Muscle of arm (tissue), 12 donors: ENCODE data around the gene C5orf15. TPM values are rescaled to one million over a fixed set of nuclear protein-coding genes. Genes with fewer than 3 reads are reported as not detected.

Experiments
- DNase-seq: peaks from one replicate; pipeline ENCODE4 v3.0.0-alpha.2; 2013
- polyA plus RNA-seq, 12 donors: library from polyadenylated mRNA; unstranded; fragments of 120-200 nt; gene quantifications; one replicate each; pipeline ENCODE4 v1.2.1, GENCODE V29; 2013; ENCODE audit not compliant: insufficient read length in 12 of 12

Gene C5orf15
- polyA plus RNA-seq, 12 donors, result 60.6 to 77.9 (median 71.6) TPM; not detected in 1

DNA sequence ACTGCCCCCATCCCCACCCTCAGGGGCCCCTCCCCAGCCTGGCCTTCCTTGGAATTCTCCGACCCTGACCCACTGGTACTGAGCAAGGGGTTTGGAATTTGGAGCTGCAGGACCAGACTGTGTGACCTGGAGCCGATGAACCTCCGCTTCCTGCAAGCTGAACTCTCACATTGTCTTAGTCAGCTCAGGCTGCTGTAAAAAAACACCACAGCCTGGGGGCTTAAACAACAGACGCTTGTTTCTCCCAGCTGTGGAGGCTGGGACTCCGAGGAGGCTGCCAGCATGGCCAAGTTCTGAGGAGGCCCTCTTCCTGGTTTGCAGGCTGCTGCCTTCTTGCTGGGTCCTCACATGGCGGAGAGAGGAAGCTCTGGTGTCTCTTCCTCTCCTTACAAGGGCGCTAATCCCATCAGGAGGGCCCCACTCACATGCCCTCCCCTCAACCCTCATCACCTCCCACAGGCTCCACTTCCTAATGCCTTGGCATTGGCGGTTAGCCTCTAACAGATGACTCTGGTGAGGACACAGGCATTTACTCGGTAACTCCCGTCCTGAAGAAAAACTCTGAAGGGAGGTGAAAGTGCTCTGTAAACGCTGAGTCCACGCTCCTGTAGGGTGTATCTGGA lies 42.4 kb downstream of the C5orf15 start:
- no peak for DNase-seq

DNA sequence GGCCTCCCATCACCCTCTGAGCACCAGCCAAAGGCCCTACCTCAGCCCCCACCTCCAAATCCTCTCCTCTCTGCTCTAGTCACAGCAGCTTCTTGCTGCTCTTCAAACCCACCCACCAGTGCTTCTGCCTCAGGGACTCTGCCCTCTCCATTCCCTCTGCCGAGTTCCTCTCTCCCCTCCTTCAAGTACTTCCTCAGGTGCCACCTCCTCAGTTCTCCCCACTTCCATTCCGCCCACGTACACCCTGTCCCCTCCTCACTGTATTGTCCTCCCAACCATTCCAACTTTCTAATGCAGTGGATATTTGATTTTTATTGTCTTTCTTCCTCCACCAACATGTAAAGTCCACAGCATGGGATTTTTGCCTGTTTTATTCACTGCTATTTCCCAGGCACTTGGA lies 43.2 kb downstream of the C5orf15 start:
- no peak for DNase-seq

DNA sequence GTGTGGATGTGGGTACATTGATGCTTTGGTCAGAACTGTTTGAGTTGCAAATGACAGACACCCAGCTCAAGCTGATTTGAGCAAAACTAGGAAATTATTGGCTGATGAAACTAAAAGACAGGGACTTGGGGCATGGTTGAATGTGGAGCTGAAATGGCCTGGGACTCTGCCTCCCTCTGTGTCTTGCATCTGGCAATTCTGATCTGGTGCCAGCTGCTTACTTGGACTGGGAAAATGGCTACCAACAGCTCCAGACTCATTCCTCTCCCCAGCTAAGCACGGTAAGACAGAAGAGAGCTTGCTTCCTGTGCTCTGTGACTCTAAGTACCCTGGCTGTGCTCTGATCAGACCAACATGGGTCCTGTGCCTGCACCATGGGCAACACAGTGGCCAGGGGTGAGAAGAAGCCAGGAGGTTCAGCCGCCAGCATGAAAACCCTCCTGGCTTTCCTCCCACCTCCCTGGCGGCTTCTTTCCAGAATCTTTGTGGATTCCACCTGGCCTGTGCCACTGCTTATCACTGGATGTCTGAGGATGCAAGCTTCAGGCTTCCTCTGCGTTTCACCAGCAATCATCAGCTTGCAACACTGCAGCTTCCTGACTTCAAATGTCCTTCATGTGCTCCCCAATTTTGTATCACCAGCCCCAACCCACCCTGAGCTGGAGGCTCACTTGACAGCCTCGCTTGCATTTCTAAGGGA lies 44.1 kb downstream of the C5orf15 start:
- DNase-seq, result no peak

DNA sequence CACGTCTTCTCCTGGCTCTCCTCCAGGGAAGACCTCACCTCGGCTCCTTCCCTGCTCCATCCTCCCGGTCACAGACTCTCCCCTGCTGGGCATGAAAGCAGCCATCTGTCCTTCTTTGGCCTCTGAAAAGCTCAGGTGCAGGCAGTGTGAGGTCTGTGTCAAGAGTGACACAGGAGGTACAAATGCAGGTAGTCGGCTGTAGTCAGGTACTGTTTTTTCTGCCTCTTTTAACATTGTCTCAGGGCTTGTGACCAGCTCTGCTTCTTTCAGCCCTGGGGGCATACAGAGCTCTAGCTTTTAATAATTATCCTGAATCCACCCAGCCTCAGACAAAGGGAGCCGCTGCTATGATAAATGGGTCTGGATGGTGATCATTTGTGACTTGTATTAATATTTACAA lies 46.4 kb downstream of the C5orf15 start:
- no peak for DNase-seq

DNA sequence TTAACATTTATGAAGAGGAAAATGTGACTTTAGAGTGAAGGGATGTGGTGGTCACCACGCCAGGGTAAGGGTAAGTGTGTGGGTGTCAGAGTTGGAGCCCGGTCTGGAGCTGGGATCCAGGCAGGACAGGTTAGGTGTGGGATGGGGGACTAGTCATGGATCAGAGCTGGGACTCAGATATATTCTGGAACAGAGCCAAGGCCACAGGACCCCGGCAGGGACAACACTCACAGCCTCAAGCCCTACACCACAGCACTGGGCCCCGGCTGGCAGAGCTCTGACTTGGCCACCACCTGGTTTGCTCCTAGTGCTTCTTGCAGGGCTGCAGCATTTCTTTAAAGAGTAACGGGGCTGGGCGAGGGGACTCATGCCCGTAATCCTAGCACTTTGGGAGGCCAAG lies 47.4 kb downstream of the C5orf15 start:
- no peak for DNase-seq

DNA sequence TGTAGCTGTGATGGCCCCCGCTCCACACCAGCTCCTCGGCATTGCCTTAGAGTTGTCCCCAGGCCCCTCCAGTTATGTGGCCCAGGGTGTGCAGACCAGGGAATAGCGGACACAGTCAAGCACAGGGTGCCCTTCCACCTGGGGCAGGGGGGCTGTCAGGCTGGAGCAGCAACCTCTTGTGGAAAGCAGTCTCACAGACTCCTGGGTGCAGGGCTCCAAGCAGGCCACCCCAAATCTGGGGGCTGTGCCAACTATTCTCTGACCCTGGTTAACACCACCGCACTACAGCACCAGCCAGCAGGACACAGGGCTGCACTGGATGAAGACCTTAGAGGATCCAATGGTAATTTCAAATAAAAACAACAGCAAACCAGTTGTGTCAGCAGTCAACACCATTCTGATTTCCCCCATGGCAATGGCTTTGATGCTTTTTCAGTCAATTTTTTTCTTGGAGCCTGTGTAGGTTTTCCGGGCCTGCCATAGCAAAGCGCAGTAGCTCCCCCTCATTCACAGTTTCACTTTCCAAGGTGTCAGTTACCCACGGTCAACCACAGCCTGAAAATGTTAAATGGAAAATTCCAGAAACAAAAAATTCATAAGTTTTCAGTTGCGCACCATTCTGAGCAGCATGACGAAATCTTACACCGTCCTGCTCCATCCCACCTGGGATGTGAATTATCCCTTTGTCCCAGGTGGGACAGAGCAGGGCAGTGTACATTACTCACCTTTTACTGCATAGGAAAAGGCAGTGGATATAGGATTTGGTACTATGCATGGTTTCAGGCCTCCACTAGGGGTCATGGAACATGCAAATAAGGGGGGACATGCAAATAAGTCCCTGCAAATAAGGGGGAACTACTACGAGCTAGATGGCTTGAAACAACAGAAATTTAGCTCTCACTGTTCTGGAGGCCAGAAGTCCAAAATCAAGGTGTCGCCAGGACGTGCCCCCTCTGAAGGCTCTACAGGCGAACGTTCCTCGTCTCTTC lies 49.0 kb downstream of the C5orf15 start:
- no peak for DNase-seq

DNA sequence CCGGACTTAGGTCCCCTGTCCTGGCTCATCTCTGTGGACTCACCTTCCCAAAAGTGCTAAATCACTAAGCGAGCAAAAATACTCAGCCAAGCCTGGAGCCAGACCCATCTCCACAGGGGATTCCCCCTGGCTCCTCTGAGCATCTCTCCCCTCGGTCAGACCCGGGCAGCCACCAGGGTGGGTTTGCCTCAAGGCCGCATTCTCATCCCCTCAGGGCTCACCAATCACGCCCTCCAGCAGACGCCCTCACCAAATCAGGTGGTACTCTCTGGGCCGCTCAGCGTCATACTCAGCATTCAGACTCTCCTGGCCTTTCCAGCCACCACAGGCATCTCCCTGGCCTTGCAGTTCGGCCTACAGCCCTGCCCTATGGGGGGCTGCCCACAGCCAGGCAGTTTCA lies 49.7 kb downstream of the C5orf15 start:
- no peak for DNase-seq

DNA sequence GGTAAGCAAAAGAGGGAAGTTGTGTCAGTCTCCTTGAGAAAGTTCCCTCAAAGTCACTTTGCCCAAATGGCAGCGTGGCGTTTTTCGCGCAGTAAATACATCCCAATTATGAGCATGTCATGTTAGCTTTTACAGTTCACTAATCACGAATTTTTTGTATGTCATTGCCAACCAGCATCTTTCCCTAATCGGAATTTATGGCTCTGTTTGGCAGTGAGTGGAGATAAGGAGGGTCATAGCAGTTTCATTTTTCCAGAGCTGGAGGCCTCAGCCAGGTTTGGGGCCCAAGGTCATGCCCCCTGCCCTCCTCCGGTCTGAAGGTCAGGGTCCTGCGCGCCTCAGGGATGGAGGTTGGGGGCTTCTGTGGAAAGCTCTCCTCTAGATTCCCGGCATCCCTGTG lies 50.1 kb downstream of the C5orf15 start:
- DNase-seq, result no peak

DNA sequence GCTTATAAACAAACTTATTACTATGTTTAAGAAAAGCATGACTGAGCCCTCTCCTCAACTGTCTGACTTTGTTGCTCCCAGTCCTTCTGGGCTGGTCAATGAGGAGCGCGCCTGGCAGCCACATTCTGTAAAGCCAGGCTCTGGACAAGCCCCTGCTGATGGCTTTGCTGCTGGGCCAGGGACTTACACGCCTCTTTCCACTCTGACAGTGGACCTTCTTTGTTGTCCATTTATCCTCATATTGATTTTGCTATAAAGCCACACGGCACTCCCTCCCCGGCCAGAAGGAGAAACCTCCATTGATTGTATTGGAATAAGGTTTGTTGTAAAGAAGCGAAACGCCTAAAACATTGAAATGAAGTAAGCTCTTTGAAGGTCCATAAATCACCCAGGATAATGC lies 50.6 kb downstream of the C5orf15 start:
- DNase-seq, result no peak

DNA sequence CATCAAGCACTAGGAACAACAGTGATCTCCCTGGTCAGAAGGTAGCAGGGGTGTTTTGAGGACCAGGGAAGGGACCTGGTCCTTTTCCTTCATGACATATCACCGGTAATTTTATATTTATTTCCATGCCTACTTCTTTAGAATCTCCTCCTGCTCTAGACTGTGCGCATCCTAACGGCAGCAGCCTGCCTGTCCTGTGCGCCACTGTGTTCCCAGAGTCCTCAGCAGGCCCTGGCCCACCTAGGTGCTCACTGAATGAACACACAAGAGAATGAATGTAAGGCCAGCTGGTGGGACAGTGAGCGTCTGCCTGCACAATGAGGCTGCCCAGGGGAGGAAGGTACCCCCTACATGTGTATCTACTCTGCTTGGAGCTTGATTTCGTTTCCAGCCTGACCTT lies 51.5 kb downstream of the C5orf15 start:
- DNase-seq, result no peak

DNA sequence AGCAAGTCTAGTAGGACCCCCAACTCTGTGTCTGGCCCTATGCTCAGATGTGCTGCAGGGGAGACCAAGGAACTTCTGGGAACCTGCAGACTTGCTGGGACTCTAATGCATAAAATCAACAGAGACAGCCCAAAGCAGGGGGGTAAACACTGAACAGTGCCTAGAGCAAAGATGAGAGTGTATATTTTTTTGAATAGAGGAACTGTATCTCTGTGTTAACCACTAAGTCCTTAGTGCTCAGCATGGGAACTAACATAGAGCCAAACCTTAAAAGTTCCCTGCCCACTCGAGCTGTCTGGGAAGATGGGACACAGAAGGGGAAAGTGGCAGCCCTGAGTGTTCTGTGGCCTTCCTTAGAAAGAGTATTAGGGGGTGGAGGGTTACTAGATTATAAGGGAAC lies 51.9 kb downstream of the C5orf15 start:
- DNase-seq, result no peak

DNA sequence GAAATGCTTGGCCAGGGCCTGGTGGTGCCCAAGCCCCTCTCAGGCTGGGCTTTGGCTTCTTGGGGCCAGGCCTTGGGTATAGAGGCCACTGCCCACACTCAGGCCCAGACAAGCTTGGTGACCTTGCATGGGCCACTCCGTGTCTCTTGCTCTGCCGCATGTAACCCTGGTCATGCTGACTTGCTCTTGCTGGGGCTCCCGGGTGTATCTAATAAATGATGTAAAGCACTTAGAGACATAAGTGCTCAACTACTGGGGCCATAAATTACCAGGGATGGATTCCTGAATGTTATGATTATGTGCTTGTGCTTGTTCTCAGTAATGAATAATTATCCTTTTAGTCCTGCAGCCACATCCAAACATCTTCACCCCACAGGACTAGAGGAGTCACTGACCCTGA lies 54.0 kb downstream of the C5orf15 start:
- no peak for DNase-seq

DNA sequence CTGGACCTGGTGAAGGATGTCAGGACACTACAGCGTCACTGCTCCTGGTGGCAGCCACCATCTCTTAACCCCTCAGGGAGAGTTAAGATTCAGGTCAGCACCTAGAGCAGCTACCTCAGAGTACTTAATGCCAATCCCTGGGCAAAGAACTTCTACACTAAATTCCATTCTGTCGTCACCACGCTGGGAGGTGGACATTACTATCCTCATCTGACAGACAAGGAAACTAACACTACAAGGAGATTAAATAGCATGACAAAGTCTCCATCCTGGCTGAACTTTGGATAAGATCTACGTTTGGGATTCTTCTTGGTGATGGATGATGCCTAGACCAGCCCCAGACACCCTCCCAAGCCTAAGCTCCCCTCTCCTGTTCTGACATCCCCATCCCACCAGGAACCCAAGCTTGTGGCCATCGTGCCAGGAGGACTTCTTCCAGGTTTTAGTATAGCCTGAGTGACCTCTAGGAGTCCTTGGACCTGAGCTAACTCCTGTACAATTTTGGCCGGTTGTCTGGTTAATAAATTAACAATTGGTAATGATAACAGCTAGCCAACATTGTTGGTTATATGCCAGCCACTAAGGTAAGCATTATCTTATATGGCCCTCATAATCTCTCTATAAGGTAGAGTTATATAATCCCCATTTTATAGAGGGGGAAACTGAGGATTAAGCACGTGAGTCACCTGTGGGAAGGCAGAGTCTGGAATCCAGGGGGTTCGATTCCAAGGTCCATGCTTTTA lies 54.8 kb downstream of the C5orf15 start:
- no peak for DNase-seq

DNA sequence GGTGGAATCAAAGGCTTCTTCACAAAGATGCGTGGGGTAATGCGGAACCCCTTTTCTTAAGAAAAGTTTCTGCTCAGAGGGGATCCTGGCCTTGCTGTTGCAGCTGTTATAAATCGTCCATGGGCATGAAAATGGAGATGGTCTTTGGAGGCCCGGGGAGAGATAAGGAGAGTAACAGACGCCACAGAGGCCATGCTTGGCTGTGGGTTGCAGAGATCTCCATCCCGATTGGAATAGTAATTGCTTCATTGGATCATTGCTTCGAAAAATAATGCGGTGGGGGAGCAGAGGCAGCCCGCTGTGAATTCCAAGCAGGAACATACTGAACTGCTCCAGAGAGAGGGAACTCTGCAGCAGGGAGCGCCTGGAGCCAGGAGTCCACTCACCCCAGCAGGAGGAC lies 55.5 kb downstream of the C5orf15 start:
- DNase-seq, result no peak

DNA sequence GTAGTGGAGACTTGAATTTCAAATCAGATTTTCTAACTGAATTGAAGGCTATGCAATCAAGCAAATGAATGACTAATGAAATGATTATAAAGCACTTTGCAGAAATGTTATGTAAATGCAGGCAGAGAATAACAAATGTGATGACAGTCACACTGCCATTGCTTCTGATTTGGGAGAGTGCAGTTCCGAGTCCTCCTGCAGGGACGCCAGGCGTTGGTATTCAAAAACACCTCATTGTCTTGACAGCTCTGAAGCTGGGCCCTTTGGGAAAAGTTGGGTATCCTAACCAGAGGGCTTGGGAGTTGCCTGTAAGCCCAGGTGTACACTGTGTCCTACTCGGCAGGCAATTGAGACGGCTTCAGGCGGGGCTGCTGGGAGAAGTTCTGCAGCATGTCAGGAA lies 57.9 kb downstream of the C5orf15 start:
- no peak for DNase-seq

DNA sequence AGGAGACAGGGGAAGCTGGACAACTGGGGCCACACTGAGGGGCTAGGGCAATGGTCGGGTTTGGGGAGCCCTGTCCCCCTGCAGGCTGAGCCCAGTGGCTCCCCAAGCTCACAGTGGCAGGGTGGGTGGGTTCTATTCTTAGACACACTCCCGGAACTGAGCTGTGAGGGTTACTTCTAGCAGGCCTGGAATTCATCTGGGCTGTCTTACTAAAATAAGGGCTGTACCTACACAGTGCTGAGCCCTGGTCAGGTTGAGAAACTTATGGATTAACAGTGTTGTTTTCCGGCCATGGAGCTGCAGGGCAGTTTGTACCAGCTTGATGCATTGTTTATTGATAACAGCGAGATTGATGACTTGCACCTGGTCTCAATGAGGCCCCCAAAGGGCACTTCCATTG lies 58.8 kb downstream of the C5orf15 start:
- DNase-seq, result no peak

DNA sequence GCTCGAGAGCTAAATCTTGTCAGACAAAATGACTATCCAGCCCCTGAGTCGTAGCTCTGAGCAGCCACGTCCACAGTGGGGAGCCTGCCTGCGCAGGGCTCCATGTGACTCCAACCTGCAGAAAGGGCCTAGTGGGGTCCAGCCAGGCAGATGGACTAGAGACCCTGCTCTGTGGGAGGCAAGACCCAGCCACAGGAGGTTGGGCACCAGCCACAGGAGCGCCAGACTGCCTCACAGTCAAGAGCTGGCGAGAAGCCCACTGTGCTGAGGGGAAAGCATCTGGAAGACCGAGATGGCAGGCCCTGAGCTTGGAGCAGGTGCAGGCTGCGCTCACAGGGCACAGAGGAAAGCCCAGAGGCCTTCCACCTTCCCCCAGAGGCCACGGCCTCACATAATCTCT lies 61.4 kb downstream of the C5orf15 start:
- no peak for DNase-seq

DNA sequence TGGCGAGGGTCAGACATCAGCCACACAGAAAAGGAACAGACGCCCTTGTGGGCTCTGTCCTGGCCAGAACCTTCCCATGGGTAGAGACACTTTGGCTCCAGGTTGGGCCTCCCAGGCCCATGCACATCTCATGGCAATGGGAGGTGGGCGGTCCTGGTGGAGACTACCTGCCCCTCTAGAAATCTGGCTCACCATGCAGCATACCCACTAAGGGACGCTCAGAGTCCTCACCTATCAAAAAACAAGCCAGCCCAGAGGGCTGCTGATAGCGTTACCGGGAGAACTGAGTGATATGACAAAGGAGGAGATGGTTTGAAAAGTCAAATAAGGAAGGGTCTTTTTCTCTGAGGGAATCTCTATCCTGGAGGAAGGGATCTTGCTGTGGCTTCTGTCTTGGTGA lies 62.1 kb downstream of the C5orf15 start:
- DNase-seq, result no peak
